ENCODE measurements around the gene ADAM33. TPM values are rescaled to one million over a fixed set of nuclear protein-coding genes. Genes with fewer than 3 reads are reported as not detected.

ADAM33 gene
- total and polyA plus RNA-seq, 7 donors: 2.4 to 8.9 (median 4.3) TPM

GRCh38 chr20:3716195-3716834, 34.5 kb upstream of the ADAM33 start:
- Histone ChIP-seq H3K4me3 (no peak overlapping the region), H3K27ac (no peak overlapping the region), H3K9me3 (no peaks in the 10 kb centered on the region), H3K27me3 (ENCODE audit: insufficient read depth in 3 of 3, low read length in 2 of 3) (peaks cover 0 to 2% (median 0%) of the 10 kb centered on the region in 3 donors), H3K4me1 (no peaks in the 10 kb centered on the region), H3K36me3 (ENCODE audit: insufficient read depth in 1 of 2, low read depth in 1 of 2) (no peaks in the 10 kb centered on the region)
- DNase-seq (peak in 1 of 2 donors; percentile 55), ATAC-seq (peak; percentile 34 to 59 (median 49))
- 81 to 88% (median 82%) methylated on average over 4 of the region's 4 CpGs for WGBS, 3 donors
- intact Hi-C loops (cut with DNase I): loop anchor here in 1 of 2 donors (5.0 to 10.0 kb wide), 2 partner anchors 36 to 152 kb away; no protein-coding TSS in a partner anchor
- TF ChIP-seq CTCF (IDR thresholded peaks at IDR 0.05): peak; percentile 47

- H3K9me3 ChIP-seq: no peaks in the 10 kb centered on the region
- DNase-seq: peak in 1 of 2 donors; percentile 42
- H3K27ac ChIP-seq: no peak overlapping the region
- H3K4me1 ChIP-seq: peaks cover 3% of the 10 kb centered on the region
- 77 to 86% (median 78%) methylated on average over 4 of the region's 4 CpGs for WGBS, 3 donors
- TF ChIP-seq CTCF (IDR thresholded peaks at IDR 0.05): no peak
- no peak overlapping the region for H3K4me3 ChIP-seq
- H3K27me3 ChIP-seq (ENCODE audit: insufficient read depth in 3 of 3, low read length in 2 of 3): peaks cover 0 to 2% (median 0%) of the 10 kb centered on the region in 3 donors
- ATAC-seq: no peak
- no peaks in the 10 kb centered on the region for H3K36me3 ChIP-seq (ENCODE audit: insufficient read depth in 1 of 2, low read depth in 1 of 2)
- intact Hi-C loops (cut with DNase I): loop anchor here in 1 of 2 donors (10.0 kb wide), 1 partner anchor 149 kb away; no protein-coding TSS in a partner anchor
Measured at GRCh38 chr20:3714092-3714491, 32.3 kb upstream of the ADAM33 start.

- ATAC-seq: peak in 1 of 4 donors; percentile 30
- H3K4me1 ChIP-seq: peaks cover 3% of the 10 kb centered on the region
Measured at GRCh38 chr20:3712279-3712873, 30.6 kb upstream of the ADAM33 start, which contains the start of gene SIGLEC1. Gene SIGLEC1, minus strand, starts transcription at chr20:3712600. Its CDS starts 5,472 bp downstream, at chr20:3707128.

GRCh38 chr20:3711484-3711941, 29.7 kb upstream of the ADAM33 start:
- no peaks in the 10 kb centered on the region for H3K27me3 ChIP-seq (ENCODE audit: insufficient read depth in 3 of 3, low read length in 2 of 3)
- no peaks in the 10 kb centered on the region for H3K36me3 ChIP-seq (ENCODE audit: insufficient read depth in 1 of 2, low read depth in 1 of 2)
- peak overlapping the region; percentile 19 for H3K4me3 ChIP-seq
- peaks cover 7% of the 10 kb centered on the region for H3K4me1 ChIP-seq
- H3K27ac ChIP-seq: no peak overlapping the region
- no peak for TF ChIP-seq CTCF (IDR thresholded peaks at IDR 0.05)
- 55 to 77% (median 62%) methylated on average over 4 of the region's 4 CpGs for WGBS, 3 donors
- intact Hi-C loops (cut with DNase I): loop anchor here (1.0 to 10.0 kb wide), 3 partner anchors 33 to 147 kb away; no protein-coding TSS in a partner anchor
- no peak for ATAC-seq
- no peaks in the 10 kb centered on the region for H3K9me3 ChIP-seq
- no peak for DNase-seq

More at GRCh38 chr20:3712279-3712873, 30.6 kb upstream of the ADAM33 start, which contains the start of gene SIGLEC1:
- H3K4me3 ChIP-seq: peak within 1 kb of the TSS; percentile 9
- no peak within 1 kb of the TSS for H3K27ac ChIP-seq
- TF ChIP-seq CTCF (IDR thresholded peaks at IDR 0.05): no peak
- H3K27me3 ChIP-seq (ENCODE audit: insufficient read depth in 3 of 3, low read length in 2 of 3): peaks cover 0 to 2% (median 0%) of the 10 kb centered on the region in 3 donors
- WGBS, 3 donors: 62 to 66% (median 64%) methylated on average over 13 to 15 of the region's 15 CpGs
- H3K9me3 ChIP-seq: no peaks in the 10 kb centered on the region
- no peaks in the 10 kb centered on the region for H3K36me3 ChIP-seq (ENCODE audit: insufficient read depth in 1 of 2, low read depth in 1 of 2)
- intact Hi-C loops (cut with DNase I): loop anchor here in 1 of 2 donors (10.0 kb wide), 1 partner anchor 148 kb away; no protein-coding TSS in a partner anchor
- DNase-seq: peak; percentile 61 to 79

Data from psoas muscle (tissue), 8 donors.